Neural cell (in vitro differentiated cells): ENCODE measurements around the gene ATRAID. TPM values are rescaled to one million over a fixed set of nuclear protein-coding genes. Genes with fewer than 3 reads are reported as not detected.

Experiments used
- H2AFZ ChIP-seq: fragments of 200-600, 300-800 bp; sonication (generic), shearing (Covaris generic); 2 replicates; pipeline ENCODE4 v1.6.0; 2014; ENCODE audit warnings: low read depth, mild to moderate bottlenecking, antibody characterized with exemption, low read length, moderate library complexity
- H3F3A ChIP-seq: fragments of 200-600 bp; shearing (Covaris generic); 2 replicates; pipeline ENCODE4 v1.6.1; 2016; ENCODE audit warnings: mild to moderate bottlenecking, moderate library complexity, mixed read lengths, antibody characterized with exemption, low read length; ENCODE audit not compliant: insufficient read depth, poor library complexity, severe bottlenecking
- H3K27ac ChIP-seq: fragments of 200-600, 300-800 bp; sonication (generic), shearing (Covaris generic); 2 replicates; pipeline ENCODE4 v1.5.1; 2014; ENCODE audit warnings: mild to moderate bottlenecking, low read length, moderate library complexity
- H3K27me3 ChIP-seq: fragments of 300-800, 200-600 bp; sonication (generic), shearing (Covaris generic); 2 replicates; pipeline ENCODE4 v1.6.0; 2014; ENCODE audit warnings: mild to moderate bottlenecking, low read depth, low read length, moderate library complexity; ENCODE audit not compliant: insufficient read depth
- H3K36me3 ChIP-seq: fragments of 300-800, 200-600 bp; sonication (generic), shearing (Covaris generic); 2 replicates; pipeline ENCODE4 v1.5.1; 2014; ENCODE audit warnings: mild to moderate bottlenecking, antibody characterized with exemption, low read length, moderate library complexity; ENCODE audit not compliant: insufficient read depth
- H3K4me2 ChIP-seq: fragments of 300-800, 200-600 bp; sonication (generic), shearing (Covaris generic); 2 replicates; pipeline ENCODE4 v1.6.0; 2014; ENCODE audit warnings: mild to moderate bottlenecking, low read length
- H3K4me3 ChIP-seq: fragments of 300-800, 200-600 bp; sonication (generic), shearing (Covaris generic); 2 replicates; pipeline ENCODE4 v1.5.1; 2014; ENCODE audit warnings: mild to moderate bottlenecking, low read length, moderate library complexity
- H3K79me2 ChIP-seq: fragments of 200-600 bp; shearing (Covaris generic); replicated peaks from 2 replicates; pipeline ENCODE4 v1.6.0; 2014; ENCODE audit warnings: mild to moderate bottlenecking, low read length, moderate library complexity; ENCODE audit not compliant: insufficient read depth
- H3K9ac ChIP-seq: fragments of 300-800, 200-600 bp; sonication (generic), shearing (Covaris generic); 2 replicates; pipeline ENCODE4 v1.6.1; 2016; ENCODE audit warnings: mild to moderate bottlenecking, low read length, mixed read lengths
- H3K9me2 ChIP-seq: fragments of 200-600 bp; shearing (Covaris generic); 2 replicates; pipeline ENCODE4 v1.6.1; 2016; ENCODE audit warnings: mild to moderate bottlenecking, low read length, mixed read lengths; ENCODE audit not compliant: insufficient read depth
- H3K9me3 ChIP-seq: fragments of 200-600, 300-800 bp; sonication (generic), shearing (Covaris generic); 2 replicates; pipeline ENCODE4 v1.6.1; 2016; ENCODE audit warnings: mild to moderate bottlenecking, mixed run types, low read length, moderate library complexity, mixed read lengths
- H4K20me1 ChIP-seq: fragments of 200-600 bp; shearing (Covaris generic); 2 replicates; pipeline ENCODE4 v1.6.1; 2016; ENCODE audit warnings: mild to moderate bottlenecking, mixed run types; ENCODE audit not compliant: insufficient read depth
- EZH2 ChIP-seq: fragments of 200-600, 300-800 bp; shearing (Covaris generic), sonication (generic); IDR thresholded peaks from 2 replicates; pipeline ENCODE4 v1.6.1; 2014; ENCODE audit warnings: antibody characterized with exemption, low read length, borderline replicate concordance, mild to moderate bottlenecking; ENCODE audit not compliant: insufficient read depth, poor library complexity, severe bottlenecking
- MXI1 ChIP-seq: fragments of 450-650 bp; conservative IDR thresholded peaks from 2 replicates; pipeline ENCODE4 v1.6.1; 2014; ENCODE audit warnings: antibody characterized with exemption, mild to moderate bottlenecking; ENCODE audit not compliant: poor library complexity, severe bottlenecking
- POLR2AphosphoS5 ChIP-seq: IDR thresholded peaks from 2 replicates; pipeline ENCODE4 v1.6.1; 2012
- RAD21 ChIP-seq: fragments of 450-650 bp; conservative IDR thresholded peaks from 2 replicates; pipeline ENCODE4 v1.6.1; 2014; ENCODE audit warnings: antibody characterized with exemption, mild to moderate bottlenecking, moderate library complexity
- SMC3 ChIP-seq: fragments of 450-650 bp; conservative IDR thresholded peaks from 2 replicates; pipeline ENCODE4 v1.6.1; 2014; ENCODE audit warnings: antibody characterized with exemption, mild to moderate bottlenecking, moderate library complexity; ENCODE audit not compliant: poor library complexity
- TAF1 ChIP-seq: IDR thresholded peaks from 2 replicates; pipeline ENCODE4 v1.6.1; 2012; ENCODE audit warnings: low read depth
- polyA plus RNA-seq: library from polyadenylated mRNA; depleted of rRNA; stranded (reverse); fragments of >200 nt; gene quantifications from 2 replicates; pipeline ENCODE4 v1.2.3, GENCODE V29; 2014
- TF ChIP-seq, protein P1 (sequence below): fragments of 450-650 bp; IDR thresholded peaks from 2 replicates; pipeline ENCODE4 v1.5.1; 2014; ENCODE audit warnings: antibody characterized with exemption, mild to moderate bottlenecking, moderate library complexity; ENCODE audit not compliant: poor library complexity, severe bottlenecking
- TF ChIP-seq, protein P2 (sequence below): IDR thresholded peaks from 2 replicates; pipeline ENCODE4 v1.6.1; 2012; ENCODE audit warnings: borderline replicate concordance

ATRAID gene
- polyA plus RNA-seq, 1 donor from 2014 or later: 94.3 TPM

DNA sequence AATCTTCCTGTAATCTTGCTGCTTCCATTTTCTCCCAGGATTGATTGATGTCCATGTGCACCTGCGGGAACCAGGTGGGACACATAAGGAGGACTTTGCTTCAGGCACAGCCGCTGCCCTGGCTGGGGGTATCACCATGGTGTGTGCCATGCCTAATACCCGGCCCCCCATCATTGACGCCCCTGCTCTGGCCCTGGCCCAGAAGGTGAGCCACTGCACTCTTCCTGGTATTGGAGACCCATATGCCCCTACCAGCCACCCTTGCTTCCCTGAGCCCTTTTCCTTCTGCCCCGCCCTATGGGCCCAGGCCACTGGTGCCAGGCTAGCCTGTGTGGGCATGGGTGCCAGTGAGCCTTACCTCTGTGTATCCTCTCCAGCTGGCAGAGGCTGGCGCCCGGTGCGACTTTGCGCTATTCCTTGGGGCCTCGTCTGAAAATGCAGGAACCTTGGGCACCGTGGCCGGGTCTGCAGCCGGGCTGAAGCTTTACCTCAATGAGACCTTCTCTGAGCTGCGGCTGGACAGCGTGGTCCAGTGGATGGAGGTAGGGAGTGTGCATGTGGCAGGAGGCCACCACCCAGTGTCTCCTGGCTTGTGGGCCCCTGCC is 25.6 kb downstream of the ATRAID start:
- no peak overlapping the region for H3K27ac ChIP-seq
- H3K4me3 ChIP-seq: no peak overlapping the region
- no peaks in the 10 kb centered on the region for H4K20me1 ChIP-seq
- H3K27me3 ChIP-seq: no peaks in the 10 kb centered on the region
- no peak for TF ChIP-seq TAF1
- TF ChIP-seq RAD21: no peak
- no peak for TF ChIP-seq POLR2AphosphoS5
- TF ChIP-seq, protein P1, sequence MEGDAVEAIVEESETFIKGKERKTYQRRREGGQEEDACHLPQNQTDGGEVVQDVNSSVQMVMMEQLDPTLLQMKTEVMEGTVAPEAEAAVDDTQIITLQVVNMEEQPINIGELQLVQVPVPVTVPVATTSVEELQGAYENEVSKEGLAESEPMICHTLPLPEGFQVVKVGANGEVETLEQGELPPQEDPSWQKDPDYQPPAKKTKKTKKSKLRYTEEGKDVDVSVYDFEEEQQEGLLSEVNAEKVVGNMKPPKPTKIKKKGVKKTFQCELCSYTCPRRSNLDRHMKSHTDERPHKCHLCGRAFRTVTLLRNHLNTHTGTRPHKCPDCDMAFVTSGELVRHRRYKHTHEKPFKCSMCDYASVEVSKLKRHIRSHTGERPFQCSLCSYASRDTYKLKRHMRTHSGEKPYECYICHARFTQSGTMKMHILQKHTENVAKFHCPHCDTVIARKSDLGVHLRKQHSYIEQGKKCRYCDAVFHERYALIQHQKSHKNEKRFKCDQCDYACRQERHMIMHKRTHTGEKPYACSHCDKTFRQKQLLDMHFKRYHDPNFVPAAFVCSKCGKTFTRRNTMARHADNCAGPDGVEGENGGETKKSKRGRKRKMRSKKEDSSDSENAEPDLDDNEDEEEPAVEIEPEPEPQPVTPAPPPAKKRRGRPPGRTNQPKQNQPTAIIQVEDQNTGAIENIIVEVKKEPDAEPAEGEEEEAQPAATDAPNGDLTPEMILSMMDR: no peak
- TF ChIP-seq, protein P2, sequence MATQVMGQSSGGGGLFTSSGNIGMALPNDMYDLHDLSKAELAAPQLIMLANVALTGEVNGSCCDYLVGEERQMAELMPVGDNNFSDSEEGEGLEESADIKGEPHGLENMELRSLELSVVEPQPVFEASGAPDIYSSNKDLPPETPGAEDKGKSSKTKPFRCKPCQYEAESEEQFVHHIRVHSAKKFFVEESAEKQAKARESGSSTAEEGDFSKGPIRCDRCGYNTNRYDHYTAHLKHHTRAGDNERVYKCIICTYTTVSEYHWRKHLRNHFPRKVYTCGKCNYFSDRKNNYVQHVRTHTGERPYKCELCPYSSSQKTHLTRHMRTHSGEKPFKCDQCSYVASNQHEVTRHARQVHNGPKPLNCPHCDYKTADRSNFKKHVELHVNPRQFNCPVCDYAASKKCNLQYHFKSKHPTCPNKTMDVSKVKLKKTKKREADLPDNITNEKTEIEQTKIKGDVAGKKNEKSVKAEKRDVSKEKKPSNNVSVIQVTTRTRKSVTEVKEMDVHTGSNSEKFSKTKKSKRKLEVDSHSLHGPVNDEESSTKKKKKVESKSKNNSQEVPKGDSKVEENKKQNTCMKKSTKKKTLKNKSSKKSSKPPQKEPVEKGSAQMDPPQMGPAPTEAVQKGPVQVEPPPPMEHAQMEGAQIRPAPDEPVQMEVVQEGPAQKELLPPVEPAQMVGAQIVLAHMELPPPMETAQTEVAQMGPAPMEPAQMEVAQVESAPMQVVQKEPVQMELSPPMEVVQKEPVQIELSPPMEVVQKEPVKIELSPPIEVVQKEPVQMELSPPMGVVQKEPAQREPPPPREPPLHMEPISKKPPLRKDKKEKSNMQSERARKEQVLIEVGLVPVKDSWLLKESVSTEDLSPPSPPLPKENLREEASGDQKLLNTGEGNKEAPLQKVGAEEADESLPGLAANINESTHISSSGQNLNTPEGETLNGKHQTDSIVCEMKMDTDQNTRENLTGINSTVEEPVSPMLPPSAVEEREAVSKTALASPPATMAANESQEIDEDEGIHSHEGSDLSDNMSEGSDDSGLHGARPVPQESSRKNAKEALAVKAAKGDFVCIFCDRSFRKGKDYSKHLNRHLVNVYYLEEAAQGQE: no peak
- TF ChIP-seq MXI1: no peak
- H2AFZ ChIP-seq: no peak overlapping the region
- no peaks in the 10 kb centered on the region for H3K9me2 ChIP-seq
- H3F3A ChIP-seq: no peaks in the 10 kb centered on the region
- no peak overlapping the region for H3K9ac ChIP-seq
- no peaks in the 10 kb centered on the region for H3K9me3 ChIP-seq
- H3K4me2 ChIP-seq: no peak overlapping the region
- no peaks in the 10 kb centered on the region for H3K79me2 ChIP-seq
- H3K36me3 ChIP-seq: no peaks in the 10 kb centered on the region

DNA sequence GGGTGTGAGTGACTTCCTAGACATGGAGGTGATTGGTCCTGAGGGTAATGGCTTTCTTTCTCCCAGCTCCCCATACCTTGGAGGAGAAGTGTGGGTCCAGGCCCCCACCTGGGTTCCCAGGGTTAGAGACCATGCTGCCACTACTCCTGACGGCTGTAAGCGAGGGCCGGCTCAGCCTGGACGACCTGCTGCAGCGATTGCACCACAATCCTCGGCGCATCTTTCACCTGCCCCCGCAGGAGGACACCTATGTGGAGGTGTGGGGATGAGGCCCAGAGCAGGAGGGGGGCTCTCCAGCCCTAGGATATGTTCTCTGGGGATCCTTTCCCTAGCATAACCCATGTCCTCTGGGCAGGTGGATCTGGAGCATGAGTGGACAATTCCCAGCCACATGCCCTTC is 27.1 kb downstream of the ATRAID start:
- H3K4me3 ChIP-seq: no peak overlapping the region
- no peak overlapping the region for H3K27ac ChIP-seq
- no peak overlapping the region for H3K4me2 ChIP-seq
- no peak overlapping the region for H2AFZ ChIP-seq
- TF ChIP-seq MXI1: no peak
- TF ChIP-seq, protein P2: no peak
- no peak for TF ChIP-seq EZH2
- no peak for TF ChIP-seq TAF1
- TF ChIP-seq SMC3: no peak
- TF ChIP-seq RAD21: no peak
- no peak for TF ChIP-seq POLR2AphosphoS5
- no peaks in the 10 kb centered on the region for H3K79me2 ChIP-seq
- H3F3A ChIP-seq: no peaks in the 10 kb centered on the region
- no peaks in the 10 kb centered on the region for H3K27me3 ChIP-seq
- no peak overlapping the region for H3K9ac ChIP-seq
- H4K20me1 ChIP-seq: no peaks in the 10 kb centered on the region
- no peaks in the 10 kb centered on the region for H3K36me3 ChIP-seq
- no peaks in the 10 kb centered on the region for H3K9me3 ChIP-seq
- no peaks in the 10 kb centered on the region for H3K9me2 ChIP-seq
